Peyer's patch (tissue), 4 donors: ENCODE results near the gene ALDH3A2. TPM values are rescaled to one million over a fixed set of nuclear protein-coding genes. Genes with fewer than 3 reads are reported as not detected.
A peak's percentile ranks its signal among the peaks of the same experiment; 100 is the strongest.
"Not testable (repeated sequence)": the region's sequence is repeated elsewhere in the genome, so short reads cannot be mapped to it uniquely, and the experiment has no call there.

Source experiments
- DNase-seq, 3 donors: peaks; one replicate each; pipeline ENCODE4 v3.0.0-alpha.2; 2017 to 2019
- H3K27ac ChIP-seq, 4 donors: fragments of 200-600 bp; sonication (generic); one replicate each; pipeline ENCODE4 v1.5.1; 2016 to 2019
- H3K27me3 ChIP-seq, 2 donors: fragments of 200-600 bp; sonication (generic); one replicate each; pipeline ENCODE4 v1.5.1; 2019
- H3K36me3 ChIP-seq, 3 donors: fragments of 200-600 bp; sonication (generic); one replicate each; pipeline ENCODE4 v1.5.1; 2016 to 2019
- H3K4me1 ChIP-seq, 4 donors: fragments of 200-600 bp; sonication (generic); one replicate each; pipeline ENCODE4 v1.5.1; 2016 to 2019
- H3K4me3 ChIP-seq, 4 donors: fragments of 200-600 bp; sonication (generic); 1 replicate in 3 of 4; 2 replicates in 1 of 4; pipeline ENCODE4 v1.5.1; 2016 to 2019; ENCODE audit warnings: mild to moderate bottlenecking in 1 of 4
- H3K9me3 ChIP-seq, 4 donors: fragments of 200-600 bp; sonication (generic); one replicate each; pipeline ENCODE4 v1.5.1; 2016 to 2019; ENCODE audit warnings: mild to moderate bottlenecking in 1 of 4
- POLR2A ChIP-seq, 2 donors: fragments of 450-650 bp; IDR thresholded peaks; one replicate each; pipeline ENCODE4 v1.5.1; 2017; ENCODE audit warnings: antibody characterized with exemption in 2 of 2, mild to moderate bottlenecking in 2 of 2, moderate library complexity in 2 of 2
- total RNA-seq, 4 donors: library from RNA; depleted of rRNA; stranded (reverse); fragments of >200 nt; gene quantifications; one replicate each; pipeline ENCODE4 v1.1.0, GENCODE V29; 2016
- TF ChIP-seq, protein P1 (sequence below), 6 experiments: fragments of 450-650 bp in 4 of 6; fragments of 200-600 bp in 2 of 6; sonication (generic) in 1 of 6; IDR thresholded peaks; one replicate each; pipeline ENCODE4 v1.5.1; 2017 to 2019; ENCODE audit warnings: antibody characterized with exemption in 6 of 6, mild to moderate bottlenecking in 3 of 6, moderate library complexity in 1 of 6

ALDH3A2 gene
- total RNA-seq, 4 donors from 2014 or later: 171 to 330 (median 269) TPM

DNA sequence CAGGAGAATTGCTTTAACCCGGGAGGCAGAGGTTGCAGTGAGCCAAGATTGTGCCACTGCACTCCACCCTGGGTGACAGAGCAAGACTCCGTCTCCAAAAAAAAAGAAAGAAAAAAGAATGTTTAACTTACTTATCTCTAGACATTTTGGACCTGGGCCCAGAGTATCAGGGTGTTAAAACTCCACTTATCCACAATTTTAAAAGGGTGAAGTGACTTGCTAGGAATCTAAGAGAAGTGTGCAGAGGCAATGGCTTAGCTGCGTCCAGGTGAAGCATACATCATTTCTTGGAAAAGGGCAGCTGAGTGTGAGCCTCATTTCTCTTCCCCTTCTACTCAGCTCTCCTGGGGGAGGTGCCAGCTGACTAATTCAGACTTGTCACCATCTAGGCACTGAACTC lies 25.1 kb downstream of the ALDH3A2 start:
- DNase-seq: no peak
- no peak overlapping the region for H3K4me3 ChIP-seq
- peaks cover 0 to 23% (median 0%) of the 10 kb centered on the region in 3 donors for H3K36me3 ChIP-seq
- no peaks in the 10 kb centered on the region for H3K9me3 ChIP-seq
- H3K27ac ChIP-seq: peak overlapping the region in 1 of 4 donors; percentile 12
- peaks cover 0 to 24% (median 7%) of the 10 kb centered on the region in 4 donors for H3K4me1 ChIP-seq
- TF ChIP-seq, protein P1, sequence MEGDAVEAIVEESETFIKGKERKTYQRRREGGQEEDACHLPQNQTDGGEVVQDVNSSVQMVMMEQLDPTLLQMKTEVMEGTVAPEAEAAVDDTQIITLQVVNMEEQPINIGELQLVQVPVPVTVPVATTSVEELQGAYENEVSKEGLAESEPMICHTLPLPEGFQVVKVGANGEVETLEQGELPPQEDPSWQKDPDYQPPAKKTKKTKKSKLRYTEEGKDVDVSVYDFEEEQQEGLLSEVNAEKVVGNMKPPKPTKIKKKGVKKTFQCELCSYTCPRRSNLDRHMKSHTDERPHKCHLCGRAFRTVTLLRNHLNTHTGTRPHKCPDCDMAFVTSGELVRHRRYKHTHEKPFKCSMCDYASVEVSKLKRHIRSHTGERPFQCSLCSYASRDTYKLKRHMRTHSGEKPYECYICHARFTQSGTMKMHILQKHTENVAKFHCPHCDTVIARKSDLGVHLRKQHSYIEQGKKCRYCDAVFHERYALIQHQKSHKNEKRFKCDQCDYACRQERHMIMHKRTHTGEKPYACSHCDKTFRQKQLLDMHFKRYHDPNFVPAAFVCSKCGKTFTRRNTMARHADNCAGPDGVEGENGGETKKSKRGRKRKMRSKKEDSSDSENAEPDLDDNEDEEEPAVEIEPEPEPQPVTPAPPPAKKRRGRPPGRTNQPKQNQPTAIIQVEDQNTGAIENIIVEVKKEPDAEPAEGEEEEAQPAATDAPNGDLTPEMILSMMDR (IDR thresholded peaks at IDR 0.05): no peak
- no peak for TF ChIP-seq POLR2A (IDR thresholded peaks at IDR 0.05)
- H3K27me3 ChIP-seq: no peaks in the 10 kb centered on the region

DNA sequence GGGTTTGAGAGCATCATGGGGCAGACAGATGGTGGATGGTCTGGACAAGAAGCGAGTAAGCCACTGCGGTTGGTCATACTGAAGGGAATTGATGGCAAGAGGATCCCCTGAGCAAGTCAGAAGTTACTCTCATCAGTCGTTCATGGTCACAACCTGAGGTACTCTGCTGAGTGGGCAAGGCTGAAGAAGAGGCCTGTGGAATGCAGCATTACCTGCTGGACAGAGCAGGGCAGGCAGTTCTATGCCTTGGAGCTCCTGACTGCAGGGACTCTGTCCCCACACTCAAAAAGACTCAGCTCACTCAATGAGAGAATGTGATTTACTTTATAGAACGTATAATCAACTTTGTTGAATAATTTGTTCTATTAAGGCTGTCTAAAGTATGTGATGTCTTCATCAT lies 28.3 kb downstream of the ALDH3A2 start:
- no peak for DNase-seq
- Histone ChIP-seq H3K27ac (no peak overlapping the region), H3K4me3 (no peak overlapping the region), H3K4me1 (peaks cover 0 to 10% (median under 1%) of the 10 kb centered on the region in 4 donors), H3K9me3 (no peaks in the 10 kb centered on the region), H3K36me3 (peaks cover 0 to 21% (median 0%) of the 10 kb centered on the region in 3 donors), H3K27me3 (no peaks in the 10 kb centered on the region)
- no peak for TF ChIP-seq POLR2A (IDR thresholded peaks at IDR 0.05)
- TF ChIP-seq, protein P1 (IDR thresholded peaks at IDR 0.05): no peak

DNA sequence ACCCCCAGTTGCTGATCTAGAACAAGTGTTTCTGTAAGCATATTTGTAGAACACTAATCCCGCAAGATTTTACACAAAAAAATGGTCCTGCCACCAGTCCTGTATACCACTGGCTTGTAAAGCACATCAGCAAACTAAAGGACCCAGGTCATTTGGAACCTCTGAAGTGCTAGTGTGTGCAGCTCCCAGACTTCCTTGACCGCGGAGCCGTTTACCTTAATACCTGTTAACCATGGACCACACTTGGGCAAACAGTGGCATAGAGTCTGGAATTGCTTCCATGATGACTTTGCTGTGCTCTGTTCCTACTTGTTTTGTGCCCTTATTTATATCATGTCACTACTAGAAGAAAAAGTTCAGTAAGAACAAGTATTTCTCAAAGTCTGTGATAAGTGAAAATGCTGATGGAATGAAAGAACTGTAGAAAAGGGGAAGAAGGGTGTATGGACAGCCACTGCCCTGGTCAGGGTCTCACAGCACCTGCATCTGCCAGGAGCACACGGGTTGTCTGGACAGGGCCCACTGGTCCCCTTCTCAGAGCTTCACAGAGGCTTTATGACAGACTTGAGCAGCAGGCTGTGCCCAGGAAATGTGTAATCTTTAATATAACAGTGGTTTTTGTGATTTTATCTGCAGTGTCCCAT lies 29.3 kb downstream of the ALDH3A2 start:
- Histone ChIP-seq H3K9me3 (no peaks in the 10 kb centered on the region), H3K27ac (no peak overlapping the region), H3K36me3 (peaks cover 0 to 21% (median 0%) of the 10 kb centered on the region in 3 donors), H3K27me3 (no peaks in the 10 kb centered on the region), H3K4me3 (no peak overlapping the region), H3K4me1 (peaks cover 0 to 3% (median 0%) of the 10 kb centered on the region in 4 donors)
- no peak for DNase-seq
- TF ChIP-seq, protein P1 (IDR thresholded peaks at IDR 0.05): no peak
- TF ChIP-seq POLR2A (IDR thresholded peaks at IDR 0.05): no peak

DNA sequence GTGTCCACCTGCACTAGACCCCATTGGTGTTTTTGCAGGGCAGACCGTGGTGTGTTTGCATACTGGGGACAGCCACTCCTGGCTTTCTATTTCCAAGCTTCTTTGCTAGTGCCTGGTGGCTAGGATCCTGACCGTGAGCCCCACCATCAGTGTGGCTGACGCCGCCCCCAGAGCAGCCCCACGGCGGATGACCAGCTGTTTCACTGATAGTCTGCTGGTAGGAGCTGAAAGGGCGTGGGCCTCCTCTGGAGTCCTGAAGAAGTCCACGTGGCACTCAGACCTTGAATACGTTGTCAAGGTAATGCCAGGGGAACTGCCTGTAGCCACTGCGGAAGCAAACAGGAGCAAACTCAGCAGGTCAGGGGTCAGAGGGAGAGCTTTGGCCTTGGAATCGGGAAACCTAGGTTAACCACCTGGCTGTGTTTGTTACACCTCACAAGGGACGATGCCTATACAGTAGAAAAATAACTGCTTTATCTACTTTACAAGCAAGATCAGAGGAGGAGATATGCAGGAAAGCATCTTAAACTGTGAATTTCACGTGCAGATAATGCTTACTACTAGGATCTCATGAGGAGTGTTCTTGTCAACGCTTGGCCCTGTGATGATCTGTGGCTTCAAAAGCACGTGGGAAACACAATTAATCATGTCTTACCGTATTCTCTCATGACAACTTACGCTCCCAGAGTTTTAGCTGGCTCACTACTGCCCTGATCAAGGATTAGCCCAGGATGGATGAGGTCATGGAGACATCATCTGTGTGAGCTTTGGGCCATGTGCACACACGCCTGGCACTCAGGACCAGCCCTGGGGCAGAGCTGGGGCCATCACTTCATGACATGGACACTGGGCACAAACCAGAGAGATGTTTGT lies 30.3 kb downstream of the ALDH3A2 start:
- H3K27ac ChIP-seq: no peak overlapping the region
- H3K4me3 ChIP-seq: no peak overlapping the region
- no peaks in the 10 kb centered on the region for H3K4me1 ChIP-seq
- DNase-seq: no peak
- H3K36me3 ChIP-seq: peaks cover 0 to 21% (median 0%) of the 10 kb centered on the region in 3 donors
- TF ChIP-seq, protein P1 (IDR thresholded peaks at IDR 0.05): no peak
- TF ChIP-seq POLR2A (IDR thresholded peaks at IDR 0.05): no peak
- H3K9me3 ChIP-seq: no peaks in the 10 kb centered on the region
- no peaks in the 10 kb centered on the region for H3K27me3 ChIP-seq

DNA sequence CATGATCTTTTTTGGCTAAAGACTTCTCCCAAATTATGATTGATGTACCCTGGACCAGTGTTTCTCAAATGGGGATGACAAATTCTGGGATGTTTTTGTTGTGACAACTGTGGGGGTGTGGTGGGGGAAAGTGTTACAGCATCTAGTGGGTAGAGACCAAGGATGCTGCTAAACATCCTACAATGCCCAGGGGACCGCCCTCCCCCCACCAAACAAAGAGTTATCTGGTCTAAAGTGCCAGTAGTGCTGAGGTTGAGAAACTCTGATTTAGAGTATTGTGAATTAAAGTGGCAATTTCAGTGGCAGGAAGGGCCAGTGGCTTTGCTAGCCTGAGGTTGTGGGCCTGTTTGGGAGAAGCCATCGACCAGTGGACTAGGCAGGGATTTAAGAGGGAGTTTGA lies 34.6 kb downstream of the ALDH3A2 start:
- no peak for DNase-seq
- no peak overlapping the region for H3K4me3 ChIP-seq
- no peak for TF ChIP-seq POLR2A (IDR thresholded peaks at IDR 0.05)
- TF ChIP-seq, protein P1 (IDR thresholded peaks at IDR 0.05): no peak
- no peaks in the 10 kb centered on the region for H3K27me3 ChIP-seq
- no peaks in the 10 kb centered on the region for H3K4me1 ChIP-seq
- H3K9me3 ChIP-seq: no peaks in the 10 kb centered on the region
- no peak overlapping the region for H3K27ac ChIP-seq
- H3K36me3 ChIP-seq: peaks cover 0 to 4% (median 0%) of the 10 kb centered on the region in 3 donors

DNA sequence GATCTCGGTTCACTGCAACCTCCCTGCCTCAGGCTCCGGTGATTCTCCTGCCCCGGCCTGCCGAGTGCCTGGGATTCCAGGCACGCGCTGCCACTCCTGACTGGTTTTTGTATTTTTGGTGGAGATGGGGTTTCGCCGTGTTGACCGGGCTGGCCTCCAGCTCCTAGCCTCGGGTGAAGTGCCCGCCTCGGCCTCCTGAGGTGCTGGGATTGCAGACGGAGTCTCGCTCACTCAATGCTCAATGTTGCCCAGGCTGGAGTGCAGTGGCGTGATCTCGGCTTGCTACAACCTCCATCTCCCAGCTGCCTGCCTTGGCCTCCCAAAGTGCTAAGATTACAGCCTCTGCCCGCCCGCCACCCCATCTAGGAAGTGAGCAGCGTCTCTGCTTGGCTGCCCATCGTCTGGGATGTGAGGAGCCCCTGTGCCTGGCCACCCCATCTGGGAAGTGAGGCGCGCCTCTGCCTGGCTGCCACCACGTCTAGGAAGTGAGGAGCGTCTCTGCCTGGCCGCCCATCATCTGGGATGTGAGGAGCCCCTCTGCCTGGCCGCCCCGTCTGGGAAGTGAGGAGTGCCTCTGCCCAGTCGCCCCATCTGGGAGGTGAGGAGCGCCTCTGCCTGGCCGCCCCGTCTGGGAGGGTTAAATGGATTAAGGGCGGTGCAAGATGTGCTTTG lies 36.5 kb downstream of the ALDH3A2 start:
- not testable (repeated sequence) for H3K4me1 ChIP-seq, H3K9me3 ChIP-seq, H3K36me3 ChIP-seq, H3K4me3 ChIP-seq, H3K27me3 ChIP-seq, DNase-seq, H3K27ac ChIP-seq
